AG09319 (cell line): ENCODE measurements around the gene NOP16.

ENCODE experiments used
- DNase-seq: peaks from one replicate; pipeline ENCODE4 v3.0.0-alpha.2; 2010; ENCODE audit warnings: low read depth; ENCODE audit errors: extremely low read depth
- TF ChIP-seq, protein P1 (sequence below): IDR thresholded peaks from 2 replicates; pipeline ENCODE4 v1.5.1; 2011; ENCODE audit warnings: low read depth, mild to moderate bottlenecking, inconsistent platforms, low read length, moderate library complexity

NOP16 gene

DNA sequence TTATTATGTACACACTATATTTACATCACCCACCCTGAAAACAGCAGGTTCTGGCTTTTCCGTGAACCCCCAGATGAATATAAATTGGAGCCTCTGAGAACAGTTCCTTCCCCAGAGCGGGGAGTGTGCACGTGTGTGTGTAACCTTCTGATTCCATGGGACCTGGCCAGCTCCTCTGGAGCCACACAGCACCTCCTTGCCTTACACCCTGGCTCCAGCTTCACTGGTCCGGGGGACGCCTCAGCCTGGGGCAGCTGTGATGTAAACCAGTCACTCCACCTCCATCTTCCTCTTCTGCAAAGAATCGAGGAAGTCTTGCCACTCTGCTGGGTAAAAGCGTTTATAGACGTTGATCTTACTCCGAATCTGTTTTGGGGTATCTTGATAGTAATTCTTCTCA, 4.4 kb downstream of the NOP16 start:
- TF ChIP-seq, protein P1, sequence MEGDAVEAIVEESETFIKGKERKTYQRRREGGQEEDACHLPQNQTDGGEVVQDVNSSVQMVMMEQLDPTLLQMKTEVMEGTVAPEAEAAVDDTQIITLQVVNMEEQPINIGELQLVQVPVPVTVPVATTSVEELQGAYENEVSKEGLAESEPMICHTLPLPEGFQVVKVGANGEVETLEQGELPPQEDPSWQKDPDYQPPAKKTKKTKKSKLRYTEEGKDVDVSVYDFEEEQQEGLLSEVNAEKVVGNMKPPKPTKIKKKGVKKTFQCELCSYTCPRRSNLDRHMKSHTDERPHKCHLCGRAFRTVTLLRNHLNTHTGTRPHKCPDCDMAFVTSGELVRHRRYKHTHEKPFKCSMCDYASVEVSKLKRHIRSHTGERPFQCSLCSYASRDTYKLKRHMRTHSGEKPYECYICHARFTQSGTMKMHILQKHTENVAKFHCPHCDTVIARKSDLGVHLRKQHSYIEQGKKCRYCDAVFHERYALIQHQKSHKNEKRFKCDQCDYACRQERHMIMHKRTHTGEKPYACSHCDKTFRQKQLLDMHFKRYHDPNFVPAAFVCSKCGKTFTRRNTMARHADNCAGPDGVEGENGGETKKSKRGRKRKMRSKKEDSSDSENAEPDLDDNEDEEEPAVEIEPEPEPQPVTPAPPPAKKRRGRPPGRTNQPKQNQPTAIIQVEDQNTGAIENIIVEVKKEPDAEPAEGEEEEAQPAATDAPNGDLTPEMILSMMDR = no peak
- no peak for DNase-seq

DNA sequence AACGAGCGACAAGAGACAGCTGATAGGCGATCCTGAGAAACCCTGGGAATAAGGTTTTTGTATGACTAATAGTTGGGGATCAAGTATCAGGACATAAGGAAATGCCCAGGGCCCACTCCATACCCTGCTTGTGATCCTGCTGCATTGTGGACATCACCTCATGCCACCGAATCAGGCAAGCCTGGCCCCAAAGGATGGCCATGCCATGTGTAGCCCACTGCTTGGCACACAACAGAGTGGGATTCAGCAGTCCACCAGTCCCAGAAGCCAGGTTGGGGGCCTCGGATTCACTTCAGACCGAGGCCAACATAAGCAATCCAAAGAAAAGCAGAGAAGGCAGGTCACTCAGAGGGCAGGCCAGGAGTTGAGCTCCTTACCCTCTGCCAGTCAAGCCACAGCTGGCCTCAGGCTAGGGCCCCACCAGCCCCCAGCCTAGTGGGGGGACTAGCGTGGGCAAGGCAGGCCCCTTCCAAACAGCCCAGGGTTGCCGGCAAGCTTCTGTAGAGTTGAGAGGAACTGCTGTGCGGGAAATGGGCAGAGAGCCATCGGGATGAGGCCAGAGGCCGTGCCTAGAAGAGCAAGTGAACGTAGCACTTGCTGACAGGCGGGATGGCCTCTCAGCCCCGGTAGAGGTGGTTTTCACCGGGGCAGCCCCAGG, 5.0 kb downstream of the NOP16 start:
- TF ChIP-seq, protein P1 = no peak
- DNase-seq = no peak

DNA sequence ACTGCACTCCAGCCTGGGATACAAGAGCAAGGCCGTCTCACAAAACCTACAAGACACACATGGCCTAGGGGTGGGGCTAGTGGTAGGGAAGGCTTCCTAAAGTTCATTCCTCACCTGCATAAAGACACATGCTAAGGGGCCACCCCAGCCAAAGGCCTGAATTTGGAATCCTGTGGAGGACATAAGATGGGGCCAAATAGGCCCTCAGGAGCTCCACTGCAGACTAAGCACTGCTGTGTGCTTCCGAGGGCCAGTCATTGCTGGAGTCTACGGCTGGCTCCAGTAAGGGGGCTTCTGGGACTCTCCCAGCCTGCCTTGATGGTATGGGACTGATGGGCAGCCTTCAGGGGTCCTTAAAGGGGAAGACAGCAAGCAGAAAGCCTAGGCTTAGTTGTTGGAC, 5.7 kb downstream of the NOP16 start:
- DNase-seq = no peak

DNA sequence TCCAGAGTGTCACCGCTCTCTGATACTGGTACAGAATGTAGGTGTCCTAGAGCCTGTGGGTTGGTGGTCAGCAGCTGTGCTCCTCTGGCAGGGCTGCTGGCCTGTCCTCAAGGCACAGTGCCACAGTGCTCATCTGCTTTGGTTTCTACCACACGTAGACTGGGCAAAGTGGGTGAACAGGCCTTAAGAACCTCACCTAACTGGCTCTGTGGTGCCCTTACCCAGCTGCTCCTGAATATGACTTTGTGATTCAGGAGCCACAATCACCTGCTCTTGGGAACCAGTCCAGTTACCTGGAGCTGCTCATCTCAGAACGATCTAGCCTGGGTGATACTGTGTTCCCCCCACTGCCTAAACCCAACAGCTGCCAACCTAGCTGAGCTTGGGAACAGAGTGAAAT, 6.4 kb downstream of the NOP16 start:
- DNase-seq = no peak
- TF ChIP-seq, protein P1 = no peak

More for the DNA sequence above, 5.7 kb downstream of the NOP16 start:
- TF ChIP-seq, protein P1 = no peak

DNA sequence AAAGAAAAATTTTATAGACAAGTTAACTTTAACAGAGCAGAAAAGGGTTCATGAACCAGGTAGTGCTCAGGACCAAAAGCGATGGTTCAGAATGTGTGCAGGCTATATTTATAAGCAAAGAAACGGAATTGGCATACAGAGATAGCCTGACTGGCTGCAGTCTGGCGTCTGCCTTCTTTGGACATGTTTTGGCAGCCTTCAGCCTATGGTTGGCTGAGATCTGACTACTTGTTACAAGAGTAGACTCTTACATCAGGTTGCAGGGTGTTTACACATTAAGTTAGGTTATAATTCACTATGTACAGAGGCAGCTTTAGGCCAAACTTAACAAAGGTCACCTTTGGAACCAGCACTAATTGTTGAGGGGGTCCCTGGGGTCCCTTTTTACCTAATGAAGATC, 7.0 kb downstream of the NOP16 start:
- DNase-seq = no peak
- TF ChIP-seq, protein P1 = no peak

DNA sequence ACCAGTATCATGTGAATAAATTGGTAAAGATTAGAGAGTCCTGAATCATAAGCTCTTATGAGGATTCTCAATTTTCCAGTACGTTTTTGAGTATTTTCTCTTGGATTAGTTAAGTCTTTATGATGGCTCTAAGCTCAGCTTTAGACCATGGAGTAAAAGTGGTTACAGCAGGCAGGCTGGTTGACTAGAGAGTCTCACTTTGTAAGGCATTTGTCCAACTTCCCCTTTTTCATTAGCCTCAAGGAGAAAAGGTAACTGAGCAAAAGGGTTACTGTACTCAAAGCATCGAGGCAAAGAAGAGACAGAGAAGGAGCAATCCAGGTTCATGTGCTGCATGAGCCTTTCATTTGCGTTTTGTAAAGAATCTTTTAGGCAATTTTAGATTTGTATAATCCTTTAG, 8.5 kb downstream of the NOP16 start:
- TF ChIP-seq, protein P1 = no peak
- no peak for DNase-seq

DNA sequence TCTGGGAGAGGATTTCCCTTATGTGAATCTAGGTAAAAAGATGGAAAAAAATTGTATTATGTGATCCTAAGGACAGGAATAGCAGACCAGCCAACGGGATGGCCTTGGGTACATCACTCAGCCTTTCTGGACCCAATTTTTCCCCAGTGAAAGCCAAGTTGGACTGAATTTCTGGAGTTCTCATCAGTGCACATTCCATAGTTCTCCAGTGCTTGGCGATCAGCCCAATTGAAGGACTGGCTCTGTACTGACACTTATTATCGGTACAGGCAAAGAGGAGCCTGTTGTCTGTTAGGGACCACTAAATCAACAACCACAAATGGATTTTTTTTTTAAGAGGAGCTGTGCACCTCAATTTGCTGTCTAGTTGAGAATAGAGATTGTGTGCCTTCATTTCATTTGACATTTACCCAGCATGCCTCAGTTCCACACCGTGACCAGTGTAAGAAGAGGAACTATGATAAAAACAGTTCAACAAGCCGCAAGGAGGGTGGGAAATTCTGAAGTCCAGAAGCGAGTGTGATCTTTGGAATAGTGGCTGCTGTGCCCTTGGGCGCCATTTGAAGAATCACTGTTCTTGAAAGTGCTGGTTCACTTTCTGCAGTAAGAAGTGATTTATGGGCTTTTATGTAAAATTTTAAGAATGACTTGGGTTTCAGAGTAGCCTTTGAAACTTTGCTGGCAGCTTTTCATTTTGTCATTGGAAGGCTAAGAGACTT, 15.1 kb downstream of the NOP16 start:
- TF ChIP-seq, protein P1 = no peak
- no peak for DNase-seq
